ENCODE measurements around the gene CLCN3. TPM values are rescaled to one million over a fixed set of nuclear protein-coding genes. Genes with fewer than 3 reads are reported as not detected.

The CLCN3 gene
- total and polyA plus RNA-seq, 9 of the 15 experiments (the other 6 are each of a cell fraction or from before 2014, with no cell fraction given) = 12.7 to 60.6 (median 38.5) TPM

- TF ChIP-seq CHD4 (IDR thresholded peaks at IDR 0.05; ENCODE audit: insufficient read depth, insufficient replicate concordance, low read depth, low read length, poor library complexity, severe bottlenecking) (no peak), ZNF224 (CRISPR knock-in tag; IDR thresholded peaks at IDR 0.05) (no peak), ARID1B (IDR thresholded peaks at IDR 0.05) (peak; percentile 88), IRF1 (CRISPR knock-in tag; IDR thresholded peaks at IDR 0.05; ENCODE audit: borderline replicate concordance) (no peak), FOXA1 (IDR thresholded peaks at IDR 0.05; ENCODE audit: borderline replicate concordance) (no peak), RUNX1 (IDR thresholded peaks at IDR 0.05; ENCODE audit: low read depth) (no peak), FOXP1 (CRISPR knock-in tag; IDR thresholded peaks at IDR 0.05) (no peak), NR1H2 (CRISPR knock-in tag; IDR thresholded peaks at IDR 0.05) (no peak), RBBP5 (IDR thresholded peaks at IDR 0.05; ENCODE audit: borderline replicate concordance, insufficient read depth, low read length, poor library complexity, severe bottlenecking) (no peak), FIP1L1 (IDR thresholded peaks at IDR 0.05; ENCODE audit: low read depth, low read length, poor library complexity, severe bottlenecking) (no peak), SNRNP70 (optimal IDR thresholded peaks at IDR 0.05; ENCODE audit: low read depth, low read length) (no peak), MYNN (IDR thresholded peaks at IDR 0.05) (no peak), MYNN (CRISPR knock-in tag; IDR thresholded peaks at IDR 0.05) (no peak), ZKSCAN3 (CRISPR knock-in tag; IDR thresholded peaks at IDR 0.05) (no peak), MEIS2 (IDR thresholded peaks at IDR 0.05; ENCODE audit: partially characterized antibody) (peak; percentile 59), BDP1 (IDR thresholded peaks at IDR 0.05; ENCODE audit: insufficient read depth, insufficient read length) (no peak), HDAC8 (tag; IDR thresholded peaks at IDR 0.05) (no peak), ZNF408 (CRISPR knock-in tag; IDR thresholded peaks at IDR 0.05; ENCODE audit: low read depth) (no peak)
- TF ChIP-seq, protein P1, sequence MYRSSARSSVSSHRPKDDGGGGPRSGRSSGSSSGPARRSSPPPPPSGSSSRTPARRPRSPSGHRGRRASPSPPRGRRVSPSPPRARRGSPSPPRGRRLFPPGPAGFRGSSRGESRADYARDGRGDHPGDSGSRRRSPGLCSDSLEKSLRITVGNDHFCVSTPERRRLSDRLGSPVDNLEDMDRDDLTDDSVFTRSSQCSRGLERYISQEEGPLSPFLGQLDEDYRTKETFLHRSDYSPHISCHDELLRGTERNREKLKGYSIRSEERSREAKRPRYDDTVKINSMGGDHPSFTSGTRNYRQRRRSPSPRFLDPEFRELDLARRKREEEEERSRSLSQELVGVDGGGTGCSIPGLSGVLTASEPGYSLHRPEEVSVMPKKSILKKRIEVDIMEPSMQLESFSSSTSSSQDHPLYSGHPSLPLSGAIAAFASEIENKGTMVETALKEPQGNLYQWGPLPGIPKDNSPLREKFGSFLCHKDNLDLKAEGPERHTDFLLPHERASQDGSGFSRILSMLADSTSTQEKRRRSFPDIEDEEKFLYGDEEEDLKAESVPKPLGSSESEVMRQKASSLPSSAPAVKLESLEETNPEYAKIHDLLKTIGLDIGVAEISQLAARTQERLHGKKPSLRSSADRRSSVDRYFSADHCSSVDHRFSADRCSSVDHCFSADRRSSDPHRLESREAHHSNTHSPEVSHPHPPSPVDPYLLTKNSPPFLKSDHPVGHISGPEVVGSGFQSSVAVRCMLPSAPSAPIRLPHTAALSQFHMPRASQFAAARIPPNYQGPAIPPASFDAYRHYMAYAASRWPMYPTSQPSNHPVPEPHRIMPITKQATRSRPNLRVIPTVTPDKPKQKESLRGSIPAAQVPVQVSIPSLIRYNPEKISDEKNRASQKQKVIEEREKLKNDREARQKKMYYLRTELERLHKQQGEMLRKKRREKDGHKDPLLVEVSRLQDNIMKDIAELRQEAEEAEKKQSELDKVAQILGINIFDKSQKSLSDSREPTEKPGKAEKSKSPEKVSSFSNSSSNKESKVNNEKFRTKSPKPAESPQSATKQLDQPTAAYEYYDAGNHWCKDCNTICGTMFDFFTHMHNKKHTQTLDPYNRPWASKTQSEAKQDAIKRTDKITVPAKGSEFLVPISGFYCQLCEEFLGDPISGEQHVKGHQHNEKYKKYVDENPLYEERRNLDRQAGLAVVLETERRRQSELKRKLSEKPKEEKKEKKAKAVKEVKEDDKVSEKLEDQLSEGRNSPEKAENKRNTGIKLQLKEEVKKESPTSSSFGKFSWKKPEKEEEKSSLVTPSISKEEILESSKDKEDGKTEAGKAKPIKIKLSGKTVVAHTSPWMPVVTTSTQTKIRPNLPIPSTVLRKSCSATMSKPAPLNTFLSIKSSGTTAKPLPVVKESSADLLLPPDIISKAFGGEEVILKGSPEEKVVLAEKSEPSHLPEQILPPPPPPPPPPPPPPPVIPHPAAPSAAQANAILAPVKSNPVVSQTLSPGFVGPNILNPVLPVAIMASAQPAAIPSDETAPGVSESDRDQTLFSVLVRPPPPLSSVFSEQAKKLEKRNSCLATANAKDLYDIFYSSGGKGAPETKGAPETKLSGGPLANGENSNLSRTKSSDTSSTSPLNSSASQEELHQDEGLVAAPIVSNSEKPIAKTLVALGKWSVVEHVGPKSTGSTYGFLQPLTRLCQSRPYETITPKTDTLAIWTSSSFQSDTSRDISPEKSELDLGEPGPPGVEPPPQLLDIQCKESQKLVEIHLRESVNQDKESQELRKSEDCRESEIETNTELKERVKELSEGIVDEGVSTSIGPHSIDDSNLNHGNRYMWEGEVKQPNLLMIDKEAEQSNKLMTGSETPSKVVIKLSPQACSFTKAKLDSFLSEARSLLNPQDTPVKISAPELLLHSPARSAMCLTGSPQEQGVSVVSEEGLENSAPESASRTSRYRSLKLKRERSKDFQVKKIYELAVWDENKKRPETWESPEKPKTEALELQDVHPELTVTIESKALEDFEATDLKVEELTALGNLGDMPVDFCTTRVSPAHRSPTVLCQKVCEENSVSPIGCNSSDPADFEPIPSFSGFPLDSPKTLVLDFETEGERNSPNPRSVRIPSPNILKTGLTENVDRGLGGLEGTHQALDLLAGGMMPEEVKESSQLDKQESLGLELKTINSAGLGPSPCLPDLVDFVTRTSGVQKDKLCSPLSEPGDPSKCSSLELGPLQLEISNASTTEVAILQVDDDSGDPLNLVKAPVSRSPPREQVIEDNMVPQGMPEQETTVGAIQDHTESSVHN (IDR thresholded peaks at IDR 0.05; ENCODE audit: borderline replicate concordance in 1 of 2, low read depth in 1 of 2) = no peak
Measured at GRCh38 chr4:169604131-169604900, 16.1 kb upstream of the CLCN3 start (continued).

Data from K562 (cell line).